ENCODE results near the gene SHISA9.
A peak's percentile ranks its signal among the peaks of the same experiment; 100 is the strongest.

SHISA9 gene

DNA sequence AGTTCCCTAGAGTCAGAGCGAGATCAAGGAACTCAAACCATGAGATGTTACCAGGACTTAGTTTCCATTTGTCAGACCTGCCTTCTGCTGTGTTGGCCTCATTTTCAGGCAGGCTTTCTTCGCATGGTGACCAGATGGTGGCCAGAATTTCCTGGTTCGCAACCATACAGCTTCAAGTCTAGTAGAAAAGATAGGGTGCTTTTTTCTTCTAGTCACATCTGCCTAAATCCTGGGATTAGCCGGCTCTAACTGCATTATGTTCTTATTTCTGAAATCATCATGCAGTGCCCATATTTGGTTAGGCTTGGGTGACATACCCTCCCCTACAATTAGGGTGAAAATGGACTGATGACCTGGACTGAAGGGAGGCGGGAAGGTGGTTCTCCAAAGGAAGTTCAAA is 131.5 kb downstream of the SHISA9 start:
- no peak for DNase-seq

DNA sequence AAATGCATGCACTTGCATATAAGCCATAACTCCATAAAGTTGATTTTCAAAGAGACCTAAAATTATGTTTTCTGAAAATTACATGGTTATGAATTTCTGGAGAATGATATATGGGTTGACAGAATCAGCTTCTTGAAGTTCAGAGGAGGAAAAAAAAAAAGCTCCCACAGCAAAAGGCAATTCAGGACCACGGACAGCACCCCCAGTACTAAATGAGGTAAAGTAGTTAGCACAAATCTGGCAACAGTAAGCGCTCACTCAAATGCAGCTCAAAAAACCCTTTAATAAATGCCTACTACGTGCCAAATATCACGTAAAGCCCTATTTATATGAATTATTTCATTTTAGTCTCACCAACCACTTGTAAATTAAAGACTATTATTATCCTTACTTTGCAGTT is 135.2 kb downstream of the SHISA9 start:
- DNase-seq = peak; percentile 10

DNA sequence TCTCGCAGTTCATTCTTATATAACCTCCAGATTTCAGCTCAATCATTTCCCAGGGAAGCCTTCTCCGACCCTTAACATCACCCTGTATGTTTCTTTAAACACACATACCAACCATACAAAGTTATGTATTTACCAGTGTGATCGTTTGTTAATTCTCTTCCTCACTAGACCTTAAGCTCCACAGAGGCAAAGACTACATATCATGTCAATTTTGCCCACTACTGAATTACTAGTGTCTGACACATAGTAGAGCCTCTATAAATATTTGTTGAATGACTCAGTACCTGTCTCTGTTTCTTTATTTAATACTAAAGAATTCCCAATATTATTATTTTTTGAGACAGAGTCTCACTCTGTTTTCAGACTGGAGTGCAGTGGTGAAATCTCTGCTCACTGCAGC is 137.2 kb downstream of the SHISA9 start:
- DNase-seq = no peak

DNA sequence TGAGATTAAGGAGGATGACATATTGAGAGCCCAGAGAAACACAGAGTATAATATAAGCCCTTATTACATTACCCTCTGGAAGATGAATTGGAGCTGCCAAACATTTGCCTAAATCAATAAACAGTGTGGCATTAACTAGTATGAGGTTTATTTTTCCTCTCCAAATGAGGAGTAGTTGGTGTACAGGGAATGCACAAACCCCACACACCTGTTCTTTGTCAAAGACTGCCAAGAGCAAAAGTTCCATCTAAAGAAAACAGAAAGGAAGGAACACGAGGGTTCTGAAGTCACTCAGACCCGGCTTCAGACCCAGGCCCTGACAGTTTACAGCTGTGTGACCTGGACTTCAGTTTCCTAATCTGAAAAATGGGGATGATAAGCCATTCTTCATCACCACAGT is 138.1 kb downstream of the SHISA9 start:
- no peak for DNase-seq

DNA sequence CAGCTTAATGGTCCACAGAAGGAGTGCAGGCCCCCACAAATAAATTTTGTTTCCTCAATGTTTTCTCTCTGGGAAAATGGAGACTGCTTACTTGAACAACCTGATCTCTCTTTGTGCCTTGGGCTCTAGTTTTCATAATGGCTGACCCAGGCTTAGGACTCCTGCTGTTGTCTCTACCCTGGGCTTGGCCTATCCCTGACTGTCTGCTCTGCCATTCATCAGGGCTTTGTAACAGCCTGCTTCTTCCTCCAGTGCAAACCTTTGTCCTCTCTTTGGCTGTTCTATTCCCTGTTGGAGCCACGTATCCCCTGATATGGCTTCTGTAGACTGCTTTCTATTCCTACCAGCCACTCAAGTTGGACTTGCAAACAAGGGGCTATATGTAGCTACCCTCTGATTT is 139.8 kb downstream of the SHISA9 start:
- no peak for DNase-seq

DNA sequence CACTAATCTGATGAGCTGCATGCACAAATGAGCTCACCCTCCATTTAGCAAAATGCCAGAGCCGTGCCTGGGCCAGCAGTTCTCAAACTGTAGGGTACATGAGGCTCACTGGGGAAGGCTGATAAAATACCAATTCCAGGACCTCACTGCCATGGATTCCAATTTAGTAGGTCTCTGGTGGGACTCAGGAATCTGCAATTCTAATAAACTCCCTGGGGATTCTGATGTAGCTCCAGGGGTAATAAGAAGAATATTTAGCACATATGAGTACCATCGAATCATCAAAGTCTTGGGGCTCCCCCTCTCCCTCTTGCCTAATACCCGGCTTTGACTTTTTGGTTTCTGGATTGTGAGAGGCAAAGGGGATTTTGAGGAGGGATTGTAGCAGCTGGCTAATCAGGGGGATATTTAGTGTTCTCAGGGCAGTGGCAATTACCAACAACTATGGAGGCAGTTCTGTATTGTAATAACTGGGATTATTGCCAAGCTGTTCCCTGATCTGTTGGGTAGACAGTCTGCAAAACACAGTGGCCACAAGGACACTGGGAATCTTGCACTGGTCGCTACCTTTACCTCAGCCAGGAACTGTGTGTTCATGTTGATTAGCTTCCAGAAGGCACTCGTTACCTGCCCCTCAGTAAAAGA is 140.4 kb downstream of the SHISA9 start:
- DNase-seq = no peak

DNA sequence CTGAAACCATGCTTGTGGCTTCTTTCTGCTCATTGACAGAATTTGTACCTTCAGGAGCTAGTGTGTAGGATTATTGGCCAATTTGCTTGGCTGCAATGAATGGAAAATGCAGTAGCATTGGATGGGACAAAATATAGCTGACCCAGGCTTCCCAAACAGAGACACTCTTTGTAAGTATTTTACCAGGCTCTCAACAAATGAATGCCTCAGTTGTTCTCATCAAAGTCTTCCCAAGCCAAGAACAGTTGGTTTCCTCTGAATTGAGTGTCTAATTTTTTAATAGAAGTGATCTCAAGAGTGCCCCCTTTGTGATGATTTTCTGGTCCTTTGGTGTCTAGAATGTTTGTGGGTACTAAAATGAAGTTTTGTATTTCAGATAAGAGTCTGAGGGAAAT is 140.9 kb downstream of the SHISA9 start:
- DNase-seq = no peak

DNA sequence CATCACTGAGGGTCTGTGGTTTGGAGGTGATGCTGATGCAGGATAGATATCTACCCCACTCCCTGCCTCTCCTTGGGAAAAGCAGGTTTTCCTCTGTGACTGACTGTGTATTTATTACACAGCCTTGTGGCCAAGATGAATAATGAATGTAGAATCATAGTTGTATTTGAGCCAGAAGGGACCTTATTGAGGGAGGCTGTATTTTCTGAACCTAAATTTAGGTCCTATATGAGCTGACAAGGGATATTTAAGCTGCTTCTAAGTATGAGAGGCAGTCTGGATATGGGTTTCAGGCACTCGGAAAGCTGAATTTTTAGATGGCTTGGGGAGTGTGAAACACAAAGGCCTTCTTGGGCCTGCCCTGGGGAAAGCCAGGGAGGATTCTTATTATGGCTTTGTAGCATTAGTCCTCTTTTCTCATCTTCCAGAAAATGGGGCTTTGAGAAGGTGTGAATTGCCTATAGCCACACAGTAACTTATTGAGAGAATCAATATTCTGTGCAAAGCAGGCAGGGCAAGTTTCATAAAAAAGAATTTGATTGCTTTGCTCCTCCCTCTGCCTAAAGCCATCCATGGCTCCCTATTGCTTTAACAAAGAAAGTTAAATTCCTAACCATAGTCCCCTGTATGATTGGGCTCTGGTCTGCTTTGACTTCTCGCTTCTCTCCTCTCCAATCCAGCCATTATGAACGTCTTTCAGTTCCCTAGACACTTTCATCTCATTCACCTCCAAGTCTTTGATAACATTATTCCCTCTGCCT is 144.8 kb downstream of the SHISA9 start:
- no peak for DNase-seq

DNA sequence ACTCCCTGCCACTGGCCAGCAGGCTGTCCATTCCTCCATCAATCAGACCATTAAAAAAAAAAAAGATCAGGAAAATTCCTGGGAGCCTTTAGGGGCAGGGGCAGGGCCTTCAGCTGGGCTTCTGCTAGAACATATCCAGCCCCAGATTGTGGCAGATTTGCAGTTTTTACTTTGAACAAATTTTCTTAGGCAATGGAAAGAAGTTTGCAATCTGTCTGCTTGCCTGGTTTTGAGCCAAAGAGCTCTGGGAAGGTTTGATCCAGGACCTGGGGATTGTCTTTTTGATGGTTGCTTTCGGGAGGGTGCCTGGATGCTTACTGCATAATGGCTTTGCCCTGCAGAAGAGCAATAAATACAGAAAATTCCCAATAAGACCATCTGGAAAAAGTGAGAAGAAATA is 145.9 kb downstream of the SHISA9 start:
- no peak for DNase-seq

DNA sequence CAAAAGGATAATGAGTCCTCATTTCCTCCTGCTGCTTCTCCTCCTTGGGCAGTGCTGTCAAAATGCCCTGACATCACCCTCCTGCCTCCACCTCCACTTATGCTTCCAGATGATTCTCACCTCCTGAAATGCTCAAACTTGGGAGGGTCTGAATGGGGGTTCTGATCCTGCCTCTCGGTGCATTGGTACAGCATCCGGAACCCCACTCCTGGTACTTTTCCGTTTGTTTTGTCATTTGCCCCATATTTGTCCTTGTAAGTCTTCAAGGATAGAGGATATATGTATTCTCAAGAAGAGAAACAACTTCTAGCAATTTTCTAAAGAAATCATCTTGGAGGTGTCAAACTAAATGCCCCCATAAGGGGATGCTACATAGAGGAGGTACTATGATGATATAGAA is 148.3 kb downstream of the SHISA9 start:
- DNase-seq = no peak

DNA sequence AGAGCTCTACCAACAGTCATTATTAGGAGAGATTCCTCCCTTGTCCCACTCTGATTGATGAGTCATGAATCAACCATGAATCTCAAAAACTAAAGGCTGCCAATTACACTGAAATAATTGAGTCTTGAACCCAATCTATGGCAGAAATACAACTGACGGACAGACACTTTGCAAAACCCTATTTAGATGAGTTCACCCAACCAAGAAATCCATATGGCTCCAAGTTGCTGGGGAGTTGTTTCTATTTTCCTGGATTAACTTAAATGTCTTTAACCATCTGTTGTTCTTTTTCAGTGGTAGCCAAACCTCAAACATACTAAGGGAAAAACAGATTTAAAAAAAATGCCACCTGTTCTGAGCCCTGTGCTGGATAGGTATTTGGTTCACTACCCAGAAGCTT is 151.0 kb downstream of the SHISA9 start:
- DNase-seq = no peak

DNA sequence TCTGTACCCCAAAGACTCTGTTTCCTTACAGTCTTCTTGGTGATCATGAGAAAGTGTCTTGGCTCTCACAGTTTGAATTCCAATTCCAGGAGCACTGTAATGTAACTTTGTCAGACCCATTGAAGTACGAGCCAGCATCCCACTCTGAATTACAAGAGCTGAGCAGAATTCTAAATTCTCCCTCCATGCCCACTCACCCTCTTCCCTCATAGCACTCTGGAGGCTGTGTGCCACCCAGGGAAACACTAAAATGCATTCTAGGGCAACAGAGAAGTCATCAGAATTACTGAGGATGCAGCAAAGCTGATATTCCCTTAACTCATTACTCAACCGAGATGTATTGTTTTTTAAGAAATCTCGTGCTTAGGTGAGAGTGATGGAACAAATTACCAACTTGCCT is 154.1 kb downstream of the SHISA9 start:
- DNase-seq = no peak

DNA sequence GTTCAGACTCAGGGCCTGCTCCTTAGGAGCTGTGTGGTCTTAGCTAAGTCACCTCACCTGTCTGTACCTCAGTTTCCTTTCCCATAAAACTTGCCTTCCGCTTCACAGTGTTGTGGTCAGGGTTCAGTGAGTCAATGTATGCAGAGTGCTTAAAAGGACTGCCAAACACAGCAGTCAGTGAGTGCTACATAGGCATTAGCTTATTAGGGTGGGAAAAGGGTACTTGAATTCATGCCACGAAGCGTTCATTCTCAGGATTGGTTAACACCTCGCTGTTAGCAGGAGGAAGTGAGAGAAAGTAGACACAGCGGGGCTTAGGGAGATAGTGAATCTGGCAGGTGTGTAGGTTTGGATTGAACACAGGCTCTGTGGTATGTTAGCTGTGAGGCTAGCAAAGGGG is 155.2 kb downstream of the SHISA9 start:
- DNase-seq = no peak

DNA sequence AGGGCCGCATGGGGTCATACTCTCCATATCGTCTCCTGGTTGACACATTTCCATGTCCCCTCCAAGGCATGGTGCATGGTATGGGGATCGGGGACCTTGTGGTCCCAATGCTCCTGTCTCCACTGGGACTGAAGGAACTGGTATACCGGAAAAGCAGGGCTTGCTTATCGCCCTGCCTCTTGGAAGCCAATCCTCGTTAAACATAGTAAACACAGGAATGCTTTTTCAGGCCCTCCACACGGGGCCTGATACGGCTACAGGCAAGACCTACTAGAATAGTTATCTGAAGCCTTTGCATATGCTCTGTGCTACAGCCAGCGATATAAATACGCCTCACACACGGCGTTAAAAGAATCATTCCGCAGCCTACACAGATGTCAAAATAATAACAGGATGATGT is 159.5 kb downstream of the SHISA9 start:
- DNase-seq = no peak

DNA sequence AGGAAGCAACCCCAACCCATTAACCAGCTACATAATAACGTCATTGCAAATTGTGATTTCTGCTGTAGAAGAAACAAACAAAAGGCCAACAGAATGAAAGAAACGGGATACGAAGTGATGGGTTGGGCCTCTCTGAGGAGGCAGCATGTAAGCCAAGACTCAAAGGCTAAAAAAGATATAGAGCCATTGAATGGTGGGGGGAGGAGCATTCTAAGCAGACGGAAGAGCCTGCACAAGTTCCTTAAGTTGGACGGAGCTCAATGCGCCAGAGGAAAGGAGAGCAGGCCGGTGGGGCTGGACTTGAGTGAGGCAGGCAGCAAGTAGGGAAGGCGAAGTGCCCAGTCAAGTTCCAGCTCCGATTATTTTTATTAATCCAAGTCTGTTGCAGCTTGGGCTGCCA is 160.3 kb downstream of the SHISA9 start:
- DNase-seq = no peak

DNA sequence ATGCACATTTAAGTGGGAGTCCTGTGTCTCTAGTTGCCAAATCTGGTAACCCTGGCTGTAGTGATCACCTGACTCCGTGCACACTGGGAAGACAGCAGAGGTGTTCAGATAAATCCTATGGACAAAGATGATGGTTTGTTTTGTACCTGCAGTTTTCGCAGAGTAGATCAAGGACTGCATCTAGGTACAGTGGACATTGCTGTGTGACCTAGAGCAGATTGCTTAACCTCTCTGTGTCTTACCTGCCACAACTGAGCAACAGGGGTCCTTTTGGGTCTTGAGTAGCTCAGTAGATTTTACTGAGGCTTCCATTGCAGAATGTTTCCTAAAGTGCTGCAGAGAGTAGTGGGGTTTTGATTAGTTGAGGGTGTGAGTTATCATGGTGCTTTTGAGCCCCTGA is 160.8 kb downstream of the SHISA9 start:
- no peak for DNase-seq

DNA sequence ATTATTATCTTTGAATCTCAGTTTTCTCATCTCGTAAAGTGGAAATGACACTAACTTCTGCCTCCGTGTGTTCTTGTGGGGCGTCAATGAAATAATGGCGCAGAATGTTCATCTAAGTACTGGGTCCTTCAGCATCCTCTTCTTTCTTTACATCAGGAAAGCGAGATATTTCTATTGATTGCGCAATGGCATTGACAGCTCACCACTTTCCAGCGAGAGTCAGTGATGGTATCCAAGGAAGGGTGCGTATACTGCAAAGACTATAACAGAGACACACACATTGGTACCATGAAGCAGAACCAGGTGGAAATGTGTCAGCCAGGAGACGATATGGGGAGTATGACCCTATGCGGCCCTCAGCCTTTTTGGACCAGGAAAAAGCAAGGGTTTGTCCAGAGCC is 162.1 kb downstream of the SHISA9 start:
- no peak for DNase-seq

DNA sequence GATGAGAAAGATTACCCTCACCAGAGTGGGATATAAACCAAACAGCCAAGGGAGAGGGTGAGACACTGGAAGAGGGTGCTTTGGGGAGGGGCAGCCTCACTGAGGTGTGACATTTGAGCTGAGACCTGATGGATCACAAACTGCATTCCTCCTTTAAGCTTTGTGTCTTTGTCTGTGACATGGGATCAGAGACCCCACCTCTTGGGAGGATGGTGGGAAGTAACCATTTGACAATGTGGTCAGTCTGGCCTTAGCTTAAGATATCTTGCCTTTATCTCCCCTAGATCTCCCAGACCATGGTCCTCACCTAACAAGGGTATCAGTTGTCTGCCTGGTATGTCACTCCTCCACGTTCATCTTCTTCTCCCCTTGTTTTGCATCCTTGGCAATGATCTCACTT is 163.4 kb downstream of the SHISA9 start:
- DNase-seq = no peak

DNA sequence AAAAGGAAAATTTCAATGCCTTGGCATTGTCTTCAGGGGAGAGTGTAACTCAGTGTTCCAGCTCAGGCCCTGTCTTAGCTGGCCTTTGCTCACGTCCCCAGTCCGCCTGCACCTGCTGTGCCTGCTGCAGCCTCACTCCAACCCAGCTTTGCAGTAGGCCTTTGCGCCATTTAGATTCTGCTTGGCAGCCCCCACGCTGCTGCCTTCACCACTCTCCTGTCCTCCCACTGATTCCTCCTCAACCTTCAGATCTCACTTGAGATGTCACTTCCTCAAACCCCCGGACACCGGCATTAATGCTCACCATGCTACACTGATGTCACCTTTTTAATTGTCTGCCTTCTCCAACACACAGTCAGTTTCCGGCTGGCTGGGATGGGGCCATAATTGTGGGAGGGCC is 166.2 kb downstream of the SHISA9 start:
- no peak for DNase-seq

DNA sequence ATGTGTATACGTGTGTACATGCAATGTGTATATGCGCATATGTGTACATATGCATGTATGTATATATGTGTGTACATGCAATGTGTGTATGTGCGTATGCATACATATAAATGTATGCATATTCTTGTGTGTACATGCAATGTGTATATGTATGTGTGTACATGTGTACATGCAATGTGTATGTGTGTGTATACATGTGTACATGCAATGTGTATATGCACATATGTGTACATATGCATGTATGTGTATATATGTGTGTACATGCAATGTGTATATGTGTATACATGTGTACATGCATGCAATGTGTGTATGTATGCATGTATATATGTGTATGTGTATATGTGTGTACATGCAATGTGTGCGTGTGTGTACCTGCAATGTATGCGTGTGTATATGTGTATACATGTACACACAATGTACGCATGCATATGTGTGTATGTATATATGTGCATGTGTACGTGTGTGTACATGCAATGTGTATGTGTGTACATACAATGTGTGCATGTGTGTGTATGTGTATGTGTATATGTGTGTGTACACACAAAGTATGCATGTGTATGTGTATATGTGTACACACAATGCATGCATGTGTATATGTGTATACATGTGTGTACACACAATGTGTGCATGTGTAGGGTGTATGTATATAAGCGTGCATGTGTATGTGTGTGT is 167.7 kb downstream of the SHISA9 start:
- no peak for DNase-seq

DNA sequence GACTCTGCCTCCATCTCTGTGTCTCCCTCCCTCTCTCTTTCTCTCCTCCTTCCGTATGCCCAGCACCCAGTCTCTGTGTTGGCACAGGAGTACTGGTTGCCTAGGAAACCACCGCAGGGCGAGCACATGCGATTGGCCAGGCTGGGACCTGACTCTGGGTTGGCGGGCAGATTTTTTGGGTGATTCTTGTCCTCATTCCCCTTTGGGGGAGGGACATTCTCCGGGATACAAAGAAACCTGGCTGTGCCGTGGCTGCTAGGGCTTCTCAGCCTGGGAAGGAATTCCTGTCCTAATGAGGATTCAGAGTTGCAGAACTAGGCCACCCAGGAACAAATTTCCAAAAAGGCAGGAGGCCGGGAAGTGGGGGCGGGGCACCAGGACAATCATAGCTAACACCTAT is 168.9 kb downstream of the SHISA9 start:
- no peak for DNase-seq

DNA sequence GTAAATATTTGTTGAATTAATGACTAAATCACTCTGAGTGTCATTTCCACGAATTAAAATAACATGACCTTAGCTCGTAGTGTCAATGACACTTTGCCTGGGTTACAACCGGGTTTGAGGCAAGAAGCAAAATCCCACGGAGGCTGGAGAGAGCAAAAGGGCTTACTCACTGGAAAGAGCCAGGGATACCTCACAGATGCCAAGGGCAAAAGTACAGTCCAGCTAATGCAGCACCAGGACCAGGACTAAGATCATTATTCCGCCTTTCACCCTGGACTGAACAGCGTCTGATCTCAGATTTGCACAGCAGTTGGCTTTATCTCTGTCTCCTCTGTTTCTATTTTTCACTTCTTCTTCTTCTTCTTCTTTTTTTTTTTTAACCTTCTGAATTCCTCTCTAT is 175.5 kb downstream of the SHISA9 start:
- DNase-seq = no peak

DNA sequence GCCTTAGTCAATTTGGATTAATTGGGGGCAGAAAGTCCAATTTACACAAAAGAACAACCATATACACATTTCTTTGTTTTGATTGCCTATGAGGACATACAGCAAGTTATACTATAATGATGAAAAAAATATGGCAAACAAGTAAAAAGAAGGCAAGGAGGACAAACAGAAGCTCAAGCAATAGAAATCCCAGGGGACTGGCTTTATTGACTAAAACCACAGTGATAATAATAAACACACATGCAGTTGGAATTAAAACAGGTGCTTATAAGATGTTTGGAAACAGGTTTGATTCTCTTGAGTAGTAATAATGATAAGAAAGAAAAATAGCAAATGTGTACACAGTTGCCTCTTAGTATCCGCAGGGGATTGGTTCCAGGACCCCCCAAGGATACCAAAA is 176.4 kb downstream of the SHISA9 start:
- DNase-seq = no peak

DNA sequence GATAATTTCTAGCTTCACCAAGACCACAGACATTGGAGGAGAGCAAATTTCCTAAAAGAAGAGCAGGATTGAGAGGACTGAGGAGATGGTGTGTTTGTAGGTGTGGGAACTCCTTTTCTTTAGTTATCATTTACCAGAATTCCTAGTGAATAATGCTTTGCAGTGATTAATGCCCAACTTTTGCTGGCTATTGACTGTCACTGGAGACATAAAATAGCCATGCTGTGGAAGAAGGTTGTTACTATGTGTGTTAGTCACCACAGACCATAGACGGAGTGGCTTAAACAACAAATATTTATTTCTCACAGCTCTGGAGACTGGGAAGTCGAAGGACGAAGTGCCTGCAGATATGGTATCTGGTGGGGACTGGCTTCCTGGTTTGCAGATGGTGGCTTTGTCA is 179.1 kb downstream of the SHISA9 start:
- DNase-seq = no peak
